Ectodermal cell (in vitro differentiated cells): ENCODE measurements around the gene MAPK10.

ENCODE experiments used
- H3K27ac ChIP-seq: 2 replicates; pipeline ENCODE4 v1.7.0; 2013; ENCODE audit warnings: mild to moderate bottlenecking, low read depth, low read length; ENCODE audit not compliant: insufficient read depth, poor library complexity, severe bottlenecking
- H3K27me3 ChIP-seq: 2 replicates; pipeline ENCODE4 v1.7.0; 2013; ENCODE audit warnings: mild to moderate bottlenecking, low read length; ENCODE audit not compliant: insufficient read depth, control insufficient read depth, poor library complexity, severe bottlenecking
- H3K36me3 ChIP-seq: one replicate; pipeline ENCODE4 v1.7.0; 2013; ENCODE audit warnings: low read length; ENCODE audit not compliant: control insufficient read depth, insufficient read depth
- H3K4me1 ChIP-seq: one replicate; pipeline ENCODE4 v1.7.0; 2013; ENCODE audit warnings: low read length; ENCODE audit not compliant: control insufficient read depth, insufficient read depth
- H3K4me3 ChIP-seq: 2 replicates; pipeline ENCODE4 v1.7.0; 2013; ENCODE audit warnings: low read depth, low read length, control low read depth; ENCODE audit not compliant: insufficient read depth
- H3K9me3 ChIP-seq: 2 replicates; pipeline ENCODE4 v1.7.0; 2013; ENCODE audit warnings: mild to moderate bottlenecking, low read length, moderate library complexity; ENCODE audit not compliant: control insufficient read depth

Gene MAPK10

DNA sequence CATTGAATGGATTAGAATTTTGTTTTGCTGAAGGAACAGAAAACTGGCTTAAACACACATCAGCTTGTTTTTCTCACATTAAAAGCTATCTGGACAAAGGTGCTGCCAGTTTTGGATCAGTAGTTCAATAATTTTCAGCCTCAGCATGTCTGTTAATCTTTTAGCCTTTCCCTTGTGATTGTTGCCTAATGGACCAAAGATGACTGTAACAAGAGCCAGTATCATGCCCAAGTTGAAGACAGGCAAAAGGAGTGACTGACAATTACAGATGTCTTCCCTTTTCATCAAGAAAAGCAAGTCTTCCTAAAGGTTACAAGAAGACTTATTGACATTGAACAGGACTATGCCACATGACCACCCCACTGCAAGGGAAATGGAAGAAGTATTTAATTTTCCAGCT is 419.7 kb downstream of the MAPK10 start:
- no peaks in the 10 kb centered on the region for H3K27me3 ChIP-seq
- H3K27ac ChIP-seq = no peak overlapping the region
- H3K4me3 ChIP-seq = no peak overlapping the region

More for the DNA sequence above, 419.7 kb downstream of the MAPK10 start:
- Histone ChIP-seq H3K36me3 (no peaks in the 10 kb centered on the region), H3K4me1 (no peaks in the 10 kb centered on the region), H3K9me3 (no peaks in the 10 kb centered on the region)
